ENCODE results near the gene KIT. TPM values are rescaled to one million over a fixed set of nuclear protein-coding genes. Genes with fewer than 3 reads are reported as not detected.

KIT gene
- total and polyA plus RNA-seq, 3 experiments from 2014 or later = 0.20 to 0.98 (median 0.39) TPM

DNA sequence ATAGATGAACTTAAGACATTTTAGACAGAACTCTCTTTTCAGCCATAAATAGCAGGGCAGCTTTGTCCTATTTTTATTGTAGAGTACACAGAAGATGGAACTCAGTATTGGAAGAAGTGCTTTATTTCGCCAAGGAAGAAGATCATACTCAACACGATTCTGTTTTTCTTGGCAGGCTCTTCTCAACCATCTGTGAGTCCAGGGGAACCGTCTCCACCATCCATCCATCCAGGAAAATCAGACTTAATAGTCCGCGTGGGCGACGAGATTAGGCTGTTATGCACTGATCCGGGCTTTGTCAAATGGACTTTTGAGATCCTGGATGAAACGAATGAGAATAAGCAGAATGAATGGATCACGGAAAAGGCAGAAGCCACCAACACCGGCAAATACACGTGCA is 37.6 kb downstream of the KIT start:
- ChIA-PET POLR2A (no interaction called here), CTCF (no interaction called here)
- Histone ChIP-seq H3K36me3 (ENCODE audit: insufficient read depth, low read length) (no peaks in the 10 kb centered on the region), H3K27ac (ENCODE audit: low read depth, low read length) (no peak overlapping the region), H3K4me1 (ENCODE audit: insufficient read depth, low read length) (no peaks in the 10 kb centered on the region), H3K27me3 (ENCODE audit: insufficient read depth, low read length, poor library complexity, severe bottlenecking) (no peaks in the 10 kb centered on the region), H3K4me3 (ENCODE audit: low read length) (no peak overlapping the region), H3K9me3 (ENCODE audit: low read length) (no peaks in the 10 kb centered on the region)
- H3K9me3 Mint-ChIP-seq = no peaks in the 10 kb centered on the region
- H3K27me3 Mint-ChIP-seq = peaks cover 0 to 2% of the 10 kb centered on the region in 2 donors
- no peaks in the 10 kb centered on the region for H3K4me1 Mint-ChIP-seq
- peaks cover 0 to 10% (median 0%) of the 10 kb centered on the region in 3 donors for H3K36me3 Mint-ChIP-seq
- no peak for DNase-seq
- H3K27ac Mint-ChIP-seq = no peak overlapping the region
- H3K4me3 Mint-ChIP-seq = no peak overlapping the region

DNA sequence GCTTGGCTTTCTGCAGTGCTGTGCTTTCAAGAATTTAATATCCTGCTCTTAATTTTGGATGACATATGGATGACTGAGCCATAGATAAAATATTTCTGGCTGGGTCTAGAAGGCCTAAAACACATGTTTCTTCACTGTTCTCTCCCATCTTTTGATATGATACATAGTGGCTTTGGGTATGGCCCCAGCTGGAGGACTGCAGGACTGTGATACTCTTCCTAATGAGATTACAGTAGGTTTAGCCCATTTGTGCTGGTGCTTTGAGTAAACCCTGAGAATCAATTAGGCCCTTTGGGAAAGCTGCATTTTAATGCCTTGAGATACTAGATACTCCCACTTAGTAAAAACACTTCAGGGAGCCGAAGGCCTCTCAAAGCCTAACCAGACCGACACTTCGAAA is 38.0 kb downstream of the KIT start:
- no peak for DNase-seq
- H3K27me3 Mint-ChIP-seq = peaks cover 0 to 2% of the 10 kb centered on the region in 2 donors
- no peak overlapping the region for H3K4me3 ChIP-seq (ENCODE audit: low read length)

DNA sequence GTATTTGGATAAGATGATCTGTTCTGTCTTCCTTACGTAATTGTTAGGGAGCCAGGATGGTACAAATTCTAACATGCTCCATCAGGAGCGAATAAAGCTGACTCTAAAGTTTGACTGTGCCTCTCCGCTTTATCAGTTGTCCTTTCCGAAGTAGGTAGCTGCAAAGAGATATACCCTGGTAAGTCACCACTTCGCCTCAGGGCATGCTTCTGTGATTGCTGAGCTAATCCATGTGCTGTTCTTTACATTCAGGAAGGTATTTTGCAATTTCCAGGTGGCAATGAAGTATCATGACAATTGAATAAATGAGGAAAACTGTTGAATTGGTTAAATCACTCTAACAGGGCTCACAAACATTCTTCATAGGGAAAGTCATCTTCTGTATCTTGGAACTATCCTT is 38.9 kb downstream of the KIT start:
- H3K9me3 Mint-ChIP-seq = no peaks in the 10 kb centered on the region
- no peaks in the 10 kb centered on the region for H3K9me3 ChIP-seq (ENCODE audit: low read length)
- H3K27me3 Mint-ChIP-seq = peaks cover 0 to 2% of the 10 kb centered on the region in 2 donors
- no peaks in the 10 kb centered on the region for H3K27me3 ChIP-seq (ENCODE audit: insufficient read depth, low read length, poor library complexity, severe bottlenecking)
- no peaks in the 10 kb centered on the region for H3K36me3 ChIP-seq (ENCODE audit: insufficient read depth, low read length)
- no peaks in the 10 kb centered on the region for H3K4me1 Mint-ChIP-seq
- DNase-seq = no peak
- no peak overlapping the region for H3K27ac ChIP-seq (ENCODE audit: low read depth, low read length)
- ChIA-PET CTCF (no interaction called here), POLR2A (no interaction called here)
- no peaks in the 10 kb centered on the region for H3K4me1 ChIP-seq (ENCODE audit: insufficient read depth, low read length)
- no peak overlapping the region for H3K4me3 Mint-ChIP-seq
- H3K36me3 Mint-ChIP-seq = peaks cover 0 to 10% (median 0%) of the 10 kb centered on the region in 3 donors
- H3K27ac Mint-ChIP-seq = no peak overlapping the region
- H3K4me3 ChIP-seq (ENCODE audit: low read length) = no peak overlapping the region

More for the DNA sequence above, 38.0 kb downstream of the KIT start:
- Mint-ChIP-seq H3K9me3 (no peaks in the 10 kb centered on the region), H3K4me1 (no peaks in the 10 kb centered on the region), H3K4me3 (no peak overlapping the region), H3K27ac (no peak overlapping the region), H3K36me3 (peaks cover 0 to 10% (median 0%) of the 10 kb centered on the region in 3 donors)
- H3K27ac ChIP-seq (ENCODE audit: low read depth, low read length) = no peak overlapping the region
- no peaks in the 10 kb centered on the region for H3K4me1 ChIP-seq (ENCODE audit: insufficient read depth, low read length)
- ChIA-PET CTCF (no interaction called here), POLR2A (no interaction called here)
- no peaks in the 10 kb centered on the region for H3K9me3 ChIP-seq (ENCODE audit: low read length)
- no peaks in the 10 kb centered on the region for H3K36me3 ChIP-seq (ENCODE audit: insufficient read depth, low read length)
- H3K27me3 ChIP-seq (ENCODE audit: insufficient read depth, low read length, poor library complexity, severe bottlenecking) = no peaks in the 10 kb centered on the region

DNA sequence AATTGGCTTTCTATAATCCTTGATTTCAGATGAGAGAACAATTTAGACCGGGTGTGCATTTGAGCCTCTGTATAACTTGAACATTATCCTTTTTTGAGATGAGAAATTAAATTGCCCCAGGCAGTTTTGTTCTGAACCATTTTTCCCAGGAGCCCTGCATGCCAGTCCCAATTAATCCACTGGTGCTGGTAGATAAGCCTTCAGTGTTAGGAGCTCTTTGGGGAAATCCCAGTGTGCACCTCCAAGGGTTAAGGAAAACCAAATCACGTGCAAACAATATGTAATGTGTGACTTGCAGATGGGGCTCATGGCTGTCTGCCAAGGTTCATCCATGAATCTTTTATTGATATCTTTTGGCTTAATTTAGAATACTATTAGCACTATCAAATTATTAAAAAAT is 43.2 kb downstream of the KIT start:
- no peak for DNase-seq
- Mint-ChIP-seq H3K36me3 (peaks cover 0 to 13% (median 0%) of the 10 kb centered on the region in 3 donors), H3K4me3 (no peak overlapping the region), H3K9me3 (no peaks in the 10 kb centered on the region), H3K27ac (no peak overlapping the region), H3K27me3 (no peaks in the 10 kb centered on the region), H3K4me1 (no peaks in the 10 kb centered on the region)
- no peak overlapping the region for H3K27ac ChIP-seq (ENCODE audit: low read depth, low read length)
- no peaks in the 10 kb centered on the region for H3K36me3 ChIP-seq (ENCODE audit: insufficient read depth, low read length)
- no peaks in the 10 kb centered on the region for H3K27me3 ChIP-seq (ENCODE audit: insufficient read depth, low read length, poor library complexity, severe bottlenecking)
- POLR2A ChIA-PET = no interaction called here
- no peak overlapping the region for H3K4me3 ChIP-seq (ENCODE audit: low read length)
- no peaks in the 10 kb centered on the region for H3K9me3 ChIP-seq (ENCODE audit: low read length)
- no peaks in the 10 kb centered on the region for H3K4me1 ChIP-seq (ENCODE audit: insufficient read depth, low read length)
- CTCF ChIA-PET = no interaction called here

DNA sequence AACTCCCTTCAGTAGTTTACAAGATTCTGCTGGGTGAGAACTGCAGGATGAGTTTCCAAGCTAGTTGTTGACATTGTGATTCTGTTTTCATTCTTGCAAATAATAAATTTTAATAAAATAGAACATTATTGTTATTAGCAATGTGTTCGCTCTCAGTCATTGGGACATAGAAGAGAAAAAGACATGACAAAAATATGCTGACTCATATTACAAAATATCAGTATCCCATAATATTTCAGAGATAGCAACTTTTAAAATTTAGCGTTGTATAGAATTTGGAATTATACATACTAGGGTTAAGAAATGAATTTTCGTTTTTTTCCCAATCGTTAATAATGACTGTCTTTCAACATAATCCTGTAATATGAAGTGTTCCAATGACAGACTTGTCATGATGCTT is 45.4 kb downstream of the KIT start:
- CTCF ChIA-PET = no interaction called here
- H3K27ac Mint-ChIP-seq = no peak overlapping the region
- H3K4me1 Mint-ChIP-seq = peaks cover 0 to 6% (median 5%) of the 10 kb centered on the region in 3 donors
- DNase-seq = no peak
- no peak overlapping the region for H3K4me3 ChIP-seq (ENCODE audit: low read length)
- peaks cover 0 to 8% (median 0%) of the 10 kb centered on the region in 3 donors for H3K36me3 Mint-ChIP-seq
- H3K27me3 Mint-ChIP-seq = no peaks in the 10 kb centered on the region
- POLR2A ChIA-PET = no interaction called here
- no peaks in the 10 kb centered on the region for H3K9me3 Mint-ChIP-seq
- no peaks in the 10 kb centered on the region for H3K36me3 ChIP-seq (ENCODE audit: insufficient read depth, low read length)
- no peak overlapping the region for H3K27ac ChIP-seq (ENCODE audit: low read depth, low read length)
- H3K4me3 Mint-ChIP-seq = no peak overlapping the region
- H3K4me1 ChIP-seq (ENCODE audit: insufficient read depth, low read length) = no peaks in the 10 kb centered on the region
- H3K9me3 ChIP-seq (ENCODE audit: low read length) = no peaks in the 10 kb centered on the region
- no peaks in the 10 kb centered on the region for H3K27me3 ChIP-seq (ENCODE audit: insufficient read depth, low read length, poor library complexity, severe bottlenecking)

DNA sequence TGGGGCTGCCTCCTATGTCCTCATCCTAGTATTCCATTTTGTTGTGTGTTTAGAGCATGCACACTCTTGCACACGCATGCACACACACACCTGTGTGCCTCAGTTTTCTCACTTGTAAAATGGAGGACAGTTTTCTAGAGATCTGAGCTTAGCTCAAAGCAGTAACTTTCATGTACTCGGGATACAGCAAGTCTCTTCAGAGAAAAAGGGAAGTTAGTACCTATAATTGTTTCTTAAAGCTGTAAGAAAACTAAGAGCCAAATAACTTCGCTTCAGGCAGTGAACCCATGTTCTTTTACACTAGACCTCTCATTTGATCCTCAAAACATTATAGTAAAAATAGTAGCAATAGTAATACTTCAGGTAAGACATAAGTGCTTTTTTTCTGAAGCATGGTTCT is 49.6 kb downstream of the KIT start:
- no peak overlapping the region for H3K4me3 Mint-ChIP-seq
- POLR2A ChIA-PET = no interaction called here

DNA sequence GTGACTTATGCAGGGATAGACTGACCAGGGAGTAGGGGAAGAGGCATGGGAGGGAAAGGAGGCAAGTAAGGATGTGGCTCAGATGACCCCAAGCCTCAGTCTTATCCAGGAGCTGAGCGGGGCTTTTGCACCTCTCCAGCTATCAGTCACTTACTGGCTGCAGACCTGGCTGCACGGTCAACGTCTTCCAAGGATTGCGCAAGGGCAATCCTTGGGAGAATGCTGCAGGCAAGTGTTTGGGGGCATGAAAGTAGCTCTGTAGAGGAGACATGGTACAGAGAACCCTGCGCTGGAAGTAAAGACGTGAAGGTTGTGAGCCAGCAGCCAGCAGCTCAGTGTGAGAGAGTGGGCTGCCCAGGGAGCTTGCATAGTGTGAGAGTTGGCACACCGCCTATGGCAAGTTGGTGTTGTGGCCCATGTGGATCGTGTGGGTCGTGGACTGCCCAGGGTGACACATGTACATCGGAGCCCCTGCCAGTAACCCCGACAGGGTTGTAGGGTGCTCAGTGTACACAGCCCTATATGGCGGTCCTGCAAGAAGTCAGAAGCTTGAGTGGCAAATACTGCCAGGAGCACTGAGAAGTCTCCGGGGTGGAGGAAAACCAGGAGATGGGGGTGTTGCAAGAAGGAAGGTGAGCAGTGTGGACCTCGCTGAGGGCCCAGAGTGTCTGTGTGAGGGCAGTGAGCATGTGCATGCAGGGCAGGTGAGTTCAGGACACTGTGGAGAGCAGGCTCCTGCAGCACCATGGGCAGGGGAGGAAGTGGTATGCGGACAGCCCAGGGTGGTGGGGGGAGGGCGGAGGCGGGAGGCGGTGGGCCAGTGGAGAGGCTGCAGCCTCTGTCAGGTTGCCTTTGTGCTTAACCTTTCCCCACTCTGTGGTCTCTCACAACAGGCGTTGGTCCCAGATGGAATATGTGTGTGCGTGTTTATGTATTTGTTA is 50.9 kb downstream of the KIT start:
- Mint-ChIP-seq H3K9me3 (no peaks in the 10 kb centered on the region), H3K27ac (peak overlapping the region in 7 of 8 donors; percentile 82 to 99 (median 94)), H3K36me3 (peaks cover 0 to 3% (median 0%) of the 10 kb centered on the region in 3 donors), H3K27me3 (no peaks in the 10 kb centered on the region), H3K4me3 (peak overlapping the region in 6 of 7 donors; percentile 32 to 85 (median 56)), H3K4me1 (peaks cover 4 to 26% (median 26%) of the 10 kb centered on the region in 3 donors)
- DNase-seq = no peak
- Histone ChIP-seq H3K36me3 (ENCODE audit: insufficient read depth, low read length) (no peaks in the 10 kb centered on the region), H3K4me1 (ENCODE audit: insufficient read depth, low read length) (no peaks in the 10 kb centered on the region), H3K4me3 (ENCODE audit: low read length) (no peak overlapping the region), H3K27me3 (ENCODE audit: insufficient read depth, low read length, poor library complexity, severe bottlenecking) (no peaks in the 10 kb centered on the region), H3K27ac (ENCODE audit: low read depth, low read length) (no peak overlapping the region), H3K9me3 (ENCODE audit: low read length) (no peaks in the 10 kb centered on the region)
- ChIA-PET CTCF (no interaction called here), POLR2A (no interaction called here)

More for the DNA sequence above, 49.6 kb downstream of the KIT start:
- peaks cover 0 to 3% (median 0%) of the 10 kb centered on the region in 3 donors for H3K36me3 Mint-ChIP-seq
- Histone ChIP-seq H3K27ac (ENCODE audit: low read depth, low read length) (no peak overlapping the region), H3K36me3 (ENCODE audit: insufficient read depth, low read length) (no peaks in the 10 kb centered on the region), H3K4me3 (ENCODE audit: low read length) (no peak overlapping the region), H3K4me1 (ENCODE audit: insufficient read depth, low read length) (no peaks in the 10 kb centered on the region), H3K9me3 (ENCODE audit: low read length) (no peaks in the 10 kb centered on the region), H3K27me3 (ENCODE audit: insufficient read depth, low read length, poor library complexity, severe bottlenecking) (no peaks in the 10 kb centered on the region)
- no peaks in the 10 kb centered on the region for H3K9me3 Mint-ChIP-seq
- no peaks in the 10 kb centered on the region for H3K27me3 Mint-ChIP-seq
- DNase-seq = no peak
- peaks cover 4 to 26% (median 26%) of the 10 kb centered on the region in 3 donors for H3K4me1 Mint-ChIP-seq
- peak overlapping the region in 1 of 8 donors; percentile 99 for H3K27ac Mint-ChIP-seq
- CTCF ChIA-PET = no interaction called here

DNA sequence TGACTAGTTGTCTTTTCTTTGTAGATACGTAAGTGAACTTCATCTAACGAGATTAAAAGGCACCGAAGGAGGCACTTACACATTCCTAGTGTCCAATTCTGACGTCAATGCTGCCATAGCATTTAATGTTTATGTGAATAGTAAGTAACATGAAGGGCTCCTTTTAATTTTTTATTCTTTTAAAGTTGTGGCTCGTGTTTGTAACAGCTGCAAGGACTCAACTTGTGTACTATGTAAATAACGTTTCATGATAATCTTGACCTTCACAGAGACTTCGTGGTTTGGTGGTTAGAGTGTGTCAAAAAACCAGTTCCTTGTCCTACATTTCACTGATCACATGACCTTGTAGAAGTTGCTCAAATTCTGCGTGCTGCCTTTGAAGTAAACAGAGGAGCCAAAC is 51.6 kb downstream of the KIT start:
- Mint-ChIP-seq H3K27ac (peak overlapping the region in 7 of 8 donors; percentile 70 to 99 (median 94)), H3K4me3 (peak overlapping the region in 6 of 7 donors; percentile 8 to 57 (median 52)), H3K9me3 (no peaks in the 10 kb centered on the region), H3K27me3 (no peaks in the 10 kb centered on the region), H3K4me1 (peaks cover 4 to 26% (median 26%) of the 10 kb centered on the region in 3 donors), H3K36me3 (peaks cover 0 to under 1% (median 0%) of the 10 kb centered on the region in 3 donors)
- Histone ChIP-seq H3K9me3 (ENCODE audit: low read length) (no peaks in the 10 kb centered on the region), H3K27me3 (ENCODE audit: insufficient read depth, low read length, poor library complexity, severe bottlenecking) (no peaks in the 10 kb centered on the region), H3K4me1 (ENCODE audit: insufficient read depth, low read length) (no peaks in the 10 kb centered on the region), H3K27ac (ENCODE audit: low read depth, low read length) (no peak overlapping the region), H3K4me3 (ENCODE audit: low read length) (no peak overlapping the region), H3K36me3 (ENCODE audit: insufficient read depth, low read length) (no peaks in the 10 kb centered on the region)
- ChIA-PET POLR2A (no interaction called here), CTCF (no interaction called here)
- peak in 2 of 5 donors; percentile 8 to 54 for DNase-seq
